Keratinocyte (primary cell): Measurements from ENCODE around the gene POP4.

ENCODE experiments used
- EZH2 ChIP-seq: IDR thresholded peaks from one replicate; pipeline ENCODE4 v1.6.1; 2012; ENCODE audit warnings: inconsistent platforms, mild to moderate bottlenecking, low read length, moderate library complexity
- TF ChIP-seq, protein P1 (sequence below), 3 experiments: IDR thresholded peaks in 1 of 3; conservative IDR thresholded peaks in 1 of 3; optimal IDR thresholded peaks in 1 of 3; 2 replicates in 2 of 3; 3 replicates in 1 of 3; pipeline versions ENCODE3 to v1.5.1; 2011; ENCODE audit warnings: low read length in 3 of 3, mild to moderate bottlenecking in 3 of 3, moderate library complexity in 2 of 3, control low read depth in 1 of 3, inconsistent platforms in 1 of 3; ENCODE audit not compliant: insufficient read depth in 2 of 3; ENCODE audit errors: extremely low read depth in 1 of 3

DNA sequence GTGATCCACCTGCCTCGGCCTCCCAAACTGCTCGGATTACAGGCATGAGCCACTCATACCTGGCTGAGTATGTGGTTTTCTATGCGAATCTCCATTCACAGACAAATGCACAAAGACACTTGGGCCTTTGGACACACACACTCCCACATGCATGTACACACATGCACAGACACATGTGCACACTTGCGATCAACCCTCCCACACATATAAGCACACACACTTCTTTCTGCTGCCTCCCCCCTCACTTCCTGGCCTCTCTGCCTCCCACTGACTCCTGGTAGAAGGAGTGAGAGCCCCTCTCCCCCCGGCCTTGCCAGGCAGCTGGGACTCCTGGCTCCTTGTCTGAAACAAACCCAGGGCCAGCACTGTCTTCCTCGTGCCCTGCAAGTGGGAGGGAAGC, 29.9 kb downstream of the POP4 start:
- TF ChIP-seq, protein P1, sequence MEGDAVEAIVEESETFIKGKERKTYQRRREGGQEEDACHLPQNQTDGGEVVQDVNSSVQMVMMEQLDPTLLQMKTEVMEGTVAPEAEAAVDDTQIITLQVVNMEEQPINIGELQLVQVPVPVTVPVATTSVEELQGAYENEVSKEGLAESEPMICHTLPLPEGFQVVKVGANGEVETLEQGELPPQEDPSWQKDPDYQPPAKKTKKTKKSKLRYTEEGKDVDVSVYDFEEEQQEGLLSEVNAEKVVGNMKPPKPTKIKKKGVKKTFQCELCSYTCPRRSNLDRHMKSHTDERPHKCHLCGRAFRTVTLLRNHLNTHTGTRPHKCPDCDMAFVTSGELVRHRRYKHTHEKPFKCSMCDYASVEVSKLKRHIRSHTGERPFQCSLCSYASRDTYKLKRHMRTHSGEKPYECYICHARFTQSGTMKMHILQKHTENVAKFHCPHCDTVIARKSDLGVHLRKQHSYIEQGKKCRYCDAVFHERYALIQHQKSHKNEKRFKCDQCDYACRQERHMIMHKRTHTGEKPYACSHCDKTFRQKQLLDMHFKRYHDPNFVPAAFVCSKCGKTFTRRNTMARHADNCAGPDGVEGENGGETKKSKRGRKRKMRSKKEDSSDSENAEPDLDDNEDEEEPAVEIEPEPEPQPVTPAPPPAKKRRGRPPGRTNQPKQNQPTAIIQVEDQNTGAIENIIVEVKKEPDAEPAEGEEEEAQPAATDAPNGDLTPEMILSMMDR (optimal IDR thresholded peaks at IDR 0.05 in 1 of 3, IDR thresholded peaks at IDR 0.05 in 1 of 3, conservative IDR thresholded peaks at IDR 0.05 in 1 of 3; ENCODE audit: extremely low read depth in 1 of 3, insufficient read depth in 2 of 3, low read length in 3 of 3), result no peak
- no peak for TF ChIP-seq EZH2
